ENCODE data around the gene TIAM1. TPM values are rescaled to one million over a fixed set of nuclear protein-coding genes. Genes with fewer than 3 reads are reported as not detected.

TIAM1 gene
- total and polyA plus RNA-seq, 4 experiments from 2014 or later, result 22.5 to 104 (median 67.4) TPM

DNA sequence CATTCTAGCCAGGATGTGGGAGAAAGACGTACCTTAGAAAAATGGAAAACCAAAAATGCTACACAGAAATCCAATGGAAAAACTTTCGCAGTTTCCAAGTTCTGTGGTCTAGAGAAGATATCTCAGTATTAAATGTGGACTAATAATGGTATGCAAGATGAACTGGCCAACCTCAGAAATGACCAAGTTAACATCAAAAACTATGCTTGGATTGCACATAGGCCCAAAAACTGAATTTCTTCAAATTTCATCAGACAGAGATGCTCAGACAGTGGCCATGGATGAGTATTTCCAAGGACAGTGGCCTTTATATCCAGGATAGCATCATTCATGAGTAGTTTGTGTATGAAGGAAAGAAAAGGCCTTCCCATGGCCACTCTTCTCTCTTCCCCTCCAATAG, 132.2 kb downstream of the TIAM1 start:
- Mint-ChIP-seq H3K36me3 (peaks cover 8 to 12% of the 10 kb centered on the region in 2 donors), H3K4me3 (no peak overlapping the region), H3K4me1 (no peaks in the 10 kb centered on the region), H3K9me3 (no peaks in the 10 kb centered on the region), H3K27ac (no peak overlapping the region), H3K27me3 (no peaks in the 10 kb centered on the region)
- POLR2A ChIA-PET (ENCODE audit: partially characterized antibody), result no interaction called here
- Histone ChIP-seq H3K27me3 (ENCODE audit: insufficient read depth, low read length) (no peaks in the 10 kb centered on the region), H3K36me3 (ENCODE audit: insufficient read depth, low read length) (peaks cover 3% of the 10 kb centered on the region), H3K4me3 (ENCODE audit: low read length in 2 of 2) (no peak overlapping the region), H3K9me3 (ENCODE audit: control insufficient read depth in 1 of 2, low read length in 2 of 2) (no peaks in the 10 kb centered on the region), H3K27ac (ENCODE audit: low read depth, low read length) (no peak overlapping the region), H3K4me1 (ENCODE audit: insufficient read depth, low read length) (no peaks in the 10 kb centered on the region)
- intact Hi-C loops (cut with micrococcal nuclease), result no loop called here
- CTCF ChIA-PET (ENCODE audit: partially characterized antibody), result interaction anchor here (1.3 to 5.8 kb wide), 3 partner anchors 14 to 373 kb away, joined by 3 to 57 read pairs (median 15); no protein-coding TSS in a partner anchor
- DNase-seq, result no peak

- Mint-ChIP-seq H3K36me3 (peaks cover 7 to 15% of the 10 kb centered on the region in 2 donors), H3K4me1 (no peaks in the 10 kb centered on the region), H3K27ac (no peak overlapping the region), H3K27me3 (no peaks in the 10 kb centered on the region), H3K4me3 (no peak overlapping the region), H3K9me3 (peaks cover 0 to 2% (median 0%) of the 10 kb centered on the region in 8 donors)
- intact Hi-C loops (cut with micrococcal nuclease), result no loop called here
- DNase-seq, result no peak
- ChIA-PET POLR2A (ENCODE audit: partially characterized antibody) (no interaction called here), CTCF (ENCODE audit: partially characterized antibody) (no interaction called here)
- Histone ChIP-seq H3K9me3 (ENCODE audit: control insufficient read depth in 1 of 2, low read length in 2 of 2) (no peaks in the 10 kb centered on the region), H3K27ac (ENCODE audit: low read depth, low read length) (no peak overlapping the region), H3K4me1 (ENCODE audit: insufficient read depth, low read length) (no peaks in the 10 kb centered on the region), H3K27me3 (ENCODE audit: insufficient read depth, low read length) (no peaks in the 10 kb centered on the region), H3K36me3 (ENCODE audit: insufficient read depth, low read length) (no peaks in the 10 kb centered on the region), H3K4me3 (ENCODE audit: low read length in 2 of 2) (no peak overlapping the region)
Measured at GRCh38 chr21:31205412-31205811, 138.6 kb downstream of the TIAM1 start.

DNA sequence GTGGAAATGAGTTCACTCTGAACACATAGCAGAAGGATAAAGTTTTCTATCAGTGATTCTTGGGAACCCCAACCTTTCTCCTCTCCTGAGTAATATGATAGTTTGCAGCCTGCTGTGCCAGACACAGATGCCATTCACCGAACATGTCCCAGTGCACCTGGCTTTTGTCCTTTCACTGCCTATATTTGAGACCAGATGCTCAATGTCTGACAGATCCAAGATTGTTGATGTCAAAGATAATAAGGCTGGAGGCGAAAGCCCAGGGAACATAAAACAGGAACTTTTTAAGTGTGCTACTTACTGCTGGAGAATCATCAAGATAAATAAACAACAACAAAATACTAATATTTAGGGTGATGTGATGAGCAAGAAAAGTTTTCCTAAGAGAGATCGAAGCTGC, 139.3 kb downstream of the TIAM1 start:
- no peak overlapping the region for H3K4me3 ChIP-seq (ENCODE audit: low read length in 2 of 2)
- Mint-ChIP-seq H3K4me3 (no peak overlapping the region), H3K4me1 (peaks cover 0 to 1% (median 0%) of the 10 kb centered on the region in 4 donors), H3K36me3 (peaks cover 7 to 13% of the 10 kb centered on the region in 2 donors), H3K27me3 (no peaks in the 10 kb centered on the region), H3K9me3 (peaks cover 0 to 2% (median 0%) of the 10 kb centered on the region in 8 donors), H3K27ac (no peak overlapping the region)
- POLR2A ChIA-PET (ENCODE audit: partially characterized antibody), result no interaction called here
- H3K27ac ChIP-seq (ENCODE audit: low read depth, low read length), result no peak overlapping the region
- H3K9me3 ChIP-seq (ENCODE audit: control insufficient read depth in 1 of 2, low read length in 2 of 2), result no peaks in the 10 kb centered on the region
- no peaks in the 10 kb centered on the region for H3K4me1 ChIP-seq (ENCODE audit: insufficient read depth, low read length)
- intact Hi-C loops (cut with micrococcal nuclease), result no loop called here
- DNase-seq, result no peak
- no peaks in the 10 kb centered on the region for H3K27me3 ChIP-seq (ENCODE audit: insufficient read depth, low read length)
- CTCF ChIA-PET (ENCODE audit: partially characterized antibody), result no interaction called here
- no peaks in the 10 kb centered on the region for H3K36me3 ChIP-seq (ENCODE audit: insufficient read depth, low read length)

DNA sequence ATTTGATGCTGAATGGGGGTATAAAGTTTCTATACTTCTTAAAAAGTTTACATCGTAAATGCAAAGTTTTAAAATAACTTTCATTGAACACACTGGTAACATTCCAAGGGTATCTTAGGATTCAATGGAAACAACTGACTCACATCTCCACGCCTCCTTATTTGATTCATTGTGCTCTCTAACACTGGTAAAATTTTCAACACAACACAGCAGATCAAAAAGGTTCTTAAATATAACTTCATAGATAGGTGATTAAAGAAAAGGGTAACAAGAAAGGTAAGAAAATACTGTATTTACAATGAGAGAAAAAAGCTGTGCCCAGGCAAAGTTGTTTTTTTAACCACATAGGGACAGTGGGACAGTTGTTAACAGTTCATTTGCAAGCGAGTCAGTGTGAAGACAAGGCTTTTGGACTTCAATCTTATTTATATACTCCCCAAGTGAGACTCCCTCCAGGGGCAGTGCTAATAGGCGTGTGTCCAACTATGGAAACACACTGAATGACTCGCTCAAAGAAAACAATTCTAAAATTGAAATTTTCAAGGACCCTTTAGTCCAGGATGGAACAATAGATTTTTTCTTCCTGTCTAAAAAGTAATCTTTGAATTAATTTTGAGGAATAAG, 140.5 kb downstream of the TIAM1 start:
- Mint-ChIP-seq H3K36me3 (peaks cover 3 to 6% of the 10 kb centered on the region in 2 donors), H3K4me1 (peaks cover 0 to 6% (median 3%) of the 10 kb centered on the region in 4 donors), H3K9me3 (peaks cover 0 to 2% (median 0%) of the 10 kb centered on the region in 8 donors), H3K4me3 (no peak overlapping the region), H3K27me3 (no peaks in the 10 kb centered on the region), H3K27ac (no peak overlapping the region)
- no peak overlapping the region for H3K27ac ChIP-seq (ENCODE audit: low read depth, low read length)
- H3K27me3 ChIP-seq (ENCODE audit: insufficient read depth, low read length), result no peaks in the 10 kb centered on the region
- CTCF ChIA-PET (ENCODE audit: partially characterized antibody), result interaction anchor here (1.9 to 13.1 kb wide), 2 partner anchors 378 to 399 kb away, joined by 7 to 266 read pairs; no protein-coding TSS in a partner anchor
- H3K4me1 ChIP-seq (ENCODE audit: insufficient read depth, low read length), result peaks cover under 1% of the 10 kb centered on the region
- DNase-seq, result no peak
- POLR2A ChIA-PET (ENCODE audit: partially characterized antibody), result no interaction called here
- no peaks in the 10 kb centered on the region for H3K9me3 ChIP-seq (ENCODE audit: control insufficient read depth in 1 of 2, low read length in 2 of 2)
- H3K4me3 ChIP-seq (ENCODE audit: low read length in 2 of 2), result no peak overlapping the region
- no peaks in the 10 kb centered on the region for H3K36me3 ChIP-seq (ENCODE audit: insufficient read depth, low read length)
- intact Hi-C loops (cut with micrococcal nuclease), result no loop called here

DNA sequence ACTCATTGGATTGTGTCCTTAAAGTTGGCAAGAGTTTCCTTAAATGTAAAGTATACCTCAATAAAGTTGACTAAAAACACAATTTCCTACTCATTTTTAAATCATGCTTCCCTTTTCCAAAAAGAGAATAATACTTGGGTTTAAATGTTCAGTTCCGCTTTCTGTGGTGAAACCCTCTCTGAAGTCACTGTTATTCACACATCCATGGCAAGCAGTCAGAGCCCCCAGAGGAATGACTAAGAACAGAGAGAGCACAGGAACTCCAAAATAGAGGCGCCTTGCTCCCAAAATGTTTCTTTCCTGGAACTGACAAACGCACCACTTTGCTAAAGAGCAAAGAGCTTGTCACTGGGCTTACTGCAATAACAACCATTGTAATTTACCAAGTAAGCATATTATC, 142.5 kb downstream of the TIAM1 start:
- H3K27ac Mint-ChIP-seq, result no peak overlapping the region
- peaks cover 3 to 5% of the 10 kb centered on the region in 2 donors for H3K36me3 Mint-ChIP-seq
- no peak overlapping the region for H3K4me3 Mint-ChIP-seq
- H3K9me3 Mint-ChIP-seq, result peaks cover 0 to 2% (median 0%) of the 10 kb centered on the region in 8 donors
- peaks cover 5 to 16% (median 8%) of the 10 kb centered on the region in 4 donors for H3K4me1 Mint-ChIP-seq
- H3K27me3 ChIP-seq (ENCODE audit: insufficient read depth, low read length), result no peaks in the 10 kb centered on the region
- H3K36me3 ChIP-seq (ENCODE audit: insufficient read depth, low read length), result no peaks in the 10 kb centered on the region
- H3K27ac ChIP-seq (ENCODE audit: low read depth, low read length), result no peak overlapping the region
- ChIA-PET CTCF (ENCODE audit: partially characterized antibody) (interaction anchor here (1.2 to 13.1 kb wide), 5 partner anchors 12 to 403 kb away, joined by 3 to 266 read pairs (median 7); no protein-coding TSS in a partner anchor), POLR2A (ENCODE audit: partially characterized antibody) (interaction anchor here (1.3 kb wide), 1 partner anchor 379 kb away, joined by 3 read pairs; no protein-coding TSS in a partner anchor)
- no peak for DNase-seq
- intact Hi-C loops (cut with micrococcal nuclease), result no loop called here
- peaks cover 6% of the 10 kb centered on the region for H3K4me1 ChIP-seq (ENCODE audit: insufficient read depth, low read length)
- no peak overlapping the region for H3K4me3 ChIP-seq (ENCODE audit: low read length in 2 of 2)
- H3K27me3 Mint-ChIP-seq, result no peaks in the 10 kb centered on the region
- no peaks in the 10 kb centered on the region for H3K9me3 ChIP-seq (ENCODE audit: control insufficient read depth in 1 of 2, low read length in 2 of 2)

DNA sequence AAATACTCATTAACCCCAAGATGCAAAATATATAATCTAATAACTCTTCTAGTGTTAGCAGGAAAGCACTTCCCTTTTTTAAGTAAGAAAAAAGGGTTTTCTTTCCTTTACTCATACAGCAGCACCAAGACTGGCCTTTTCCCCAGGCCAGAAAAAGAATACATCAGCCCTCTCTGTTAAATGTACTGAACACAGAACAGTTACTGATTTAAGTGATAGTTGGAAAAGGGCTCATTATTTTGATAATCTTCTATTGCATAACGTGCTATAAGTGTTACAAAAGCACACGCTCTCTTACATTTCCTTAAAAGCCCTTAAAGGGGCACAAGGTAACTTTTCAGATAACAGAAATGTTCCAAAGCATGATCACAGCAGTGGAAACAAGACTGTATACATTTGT, 142.9 kb downstream of the TIAM1 start:
- Histone ChIP-seq H3K4me3 (ENCODE audit: low read length in 2 of 2) (no peak overlapping the region), H3K9me3 (ENCODE audit: control insufficient read depth in 1 of 2, low read length in 2 of 2) (no peaks in the 10 kb centered on the region), H3K27ac (ENCODE audit: low read depth, low read length) (no peak overlapping the region), H3K36me3 (ENCODE audit: insufficient read depth, low read length) (no peaks in the 10 kb centered on the region), H3K4me1 (ENCODE audit: insufficient read depth, low read length) (peaks cover 10% of the 10 kb centered on the region), H3K27me3 (ENCODE audit: insufficient read depth, low read length) (no peaks in the 10 kb centered on the region)
- Mint-ChIP-seq H3K4me1 (peaks cover 6 to 20% (median 9%) of the 10 kb centered on the region in 4 donors), H3K27me3 (no peaks in the 10 kb centered on the region), H3K27ac (no peak overlapping the region), H3K4me3 (no peak overlapping the region), H3K9me3 (peaks cover 0 to 2% (median 0%) of the 10 kb centered on the region in 8 donors), H3K36me3 (peaks cover 3 to 5% of the 10 kb centered on the region in 2 donors)
- ChIA-PET CTCF (ENCODE audit: partially characterized antibody) (interaction anchor here (0.8 to 13.1 kb wide), 5 partner anchors 14 to 380 kb away, joined by 3 to 266 read pairs (median 4); no protein-coding TSS in a partner anchor), POLR2A (ENCODE audit: partially characterized antibody) (interaction anchor here (1.3 kb wide), 1 partner anchor 380 kb away, joined by 3 read pairs; no protein-coding TSS in a partner anchor)
- DNase-seq, result no peak
- intact Hi-C loops (cut with micrococcal nuclease), result no loop called here

DNA sequence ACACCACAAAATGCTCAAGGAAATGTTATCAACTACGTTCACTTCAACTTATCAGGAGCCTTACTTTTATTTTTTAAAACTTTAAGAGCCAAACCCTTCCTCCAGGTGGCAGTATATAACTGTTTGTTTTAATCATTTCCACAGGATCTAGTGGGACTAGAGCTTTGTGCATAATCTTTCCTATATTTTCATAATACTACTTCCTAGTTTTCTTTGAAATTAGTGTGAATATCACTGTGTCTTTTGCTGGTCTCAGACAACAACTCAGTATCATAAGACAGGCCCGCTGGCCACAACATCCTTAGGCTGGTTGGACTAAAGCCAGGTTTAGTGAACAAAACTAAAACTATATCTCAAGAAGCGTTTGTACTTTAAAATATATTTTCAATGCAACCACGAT, 145.5 kb downstream of the TIAM1 start:
- Mint-ChIP-seq H3K27ac (peak overlapping the region in 2 of 7 donors; percentile 4 to 12), H3K4me1 (peaks cover 21 to 41% (median 27%) of the 10 kb centered on the region in 4 donors), H3K36me3 (peaks cover 0 to 3% of the 10 kb centered on the region in 2 donors), H3K4me3 (peak overlapping the region in 1 of 8 donors; percentile 31), H3K9me3 (peaks cover 0 to 2% (median 0%) of the 10 kb centered on the region in 8 donors), H3K27me3 (no peaks in the 10 kb centered on the region)
- intact Hi-C loops (cut with micrococcal nuclease), result loop anchor here (1.0 to 5.0 kb wide), 5 partner anchors 100 to 406 kb away; no protein-coding TSS in a partner anchor
- peaks cover 19% of the 10 kb centered on the region for H3K4me1 ChIP-seq (ENCODE audit: insufficient read depth, low read length)
- no peak overlapping the region for H3K27ac ChIP-seq (ENCODE audit: low read depth, low read length)
- H3K4me3 ChIP-seq (ENCODE audit: low read length in 2 of 2), result no peak overlapping the region
- no peaks in the 10 kb centered on the region for H3K9me3 ChIP-seq (ENCODE audit: control insufficient read depth in 1 of 2, low read length in 2 of 2)
- CTCF ChIA-PET (ENCODE audit: partially characterized antibody), result interaction anchor here (0.7 to 13.1 kb wide), 19 partner anchors 9 to 407 kb away, joined by 3 to 266 read pairs (median 3); no protein-coding TSS in a partner anchor
- peak in 3 of 5 donors; percentile 37 to 62 (median 54) for DNase-seq
- no peaks in the 10 kb centered on the region for H3K36me3 ChIP-seq (ENCODE audit: insufficient read depth, low read length)
- H3K27me3 ChIP-seq (ENCODE audit: insufficient read depth, low read length), result no peaks in the 10 kb centered on the region
- POLR2A ChIA-PET (ENCODE audit: partially characterized antibody), result interaction anchor here (1.4 kb wide), 1 partner anchor 361 kb away, joined by 6 read pairs; no protein-coding TSS in a partner anchor

All from CD4-positive, alpha-beta memory T cell (primary cell).